Vagina (tissue), 2 donors: Measurements from ENCODE around the gene SLC7A8. TPM values are rescaled to one million over a fixed set of nuclear protein-coding genes. Genes with fewer than 3 reads are reported as not detected.

Experiments used
- DNase-seq, 2 donors: peaks; one replicate each; pipeline ENCODE4 v3.0.0-alpha.2; 2017; ENCODE audit errors: extremely low spot score in 2 of 2
- H3K27ac ChIP-seq: fragments of 200-600 bp; sonication (generic); one replicate; pipeline ENCODE4 v1.5.1; 2019
- H3K27me3 ChIP-seq: fragments of 200-600 bp; sonication (generic); one replicate; pipeline ENCODE4 v1.5.1; 2019
- H3K36me3 ChIP-seq, 2 donors: fragments of 200-600 bp; sonication (generic); one replicate each; pipeline ENCODE4 v1.5.1; 2017 to 2019
- H3K4me1 ChIP-seq: fragments of 200-600 bp; sonication (generic); one replicate; pipeline ENCODE4 v1.5.1; 2019
- H3K4me3 ChIP-seq, 2 donors: fragments of 200-600 bp; sonication (generic); 1 replicate in 1 of 2; 2 replicates in 1 of 2; pipeline ENCODE4 v1.5.1; 2016 to 2019
- H3K9me3 ChIP-seq: fragments of 200-600 bp; sonication (generic); one replicate; pipeline ENCODE4 v1.5.1; 2019
- POLR2A ChIP-seq, 2 donors: fragments of 450-650 bp; IDR thresholded peaks; one replicate each; pipeline ENCODE4 v1.6.1; 2017; ENCODE audit warnings: antibody characterized with exemption in 2 of 2, mild to moderate bottlenecking in 2 of 2, moderate library complexity in 2 of 2
- POLR2AphosphoS5 ChIP-seq, 2 donors: sonication (generic); formaldehyde crosslinking; IDR thresholded peaks; one replicate each; pipeline ENCODE4 v1.9.0; 2017; ENCODE audit warnings: antibody characterized with exemption in 2 of 2, mild to moderate bottlenecking in 2 of 2, low read depth in 1 of 2; ENCODE audit not compliant: insufficient read depth in 1 of 2
- intact Hi-C: fragments of 100-400 bp; cut with DNase I; formaldehyde crosslinking; loops from one replicate; pipeline ENCODE4 v1.15.1; 2023
- total RNA-seq: library from RNA; depleted of rRNA; stranded (reverse); fragments of >200 nt; gene quantifications from one replicate; pipeline ENCODE4 v1.2.3, GENCODE V29; 2016
- TF ChIP-seq, protein P1 (sequence below), 3 experiments: fragments of 450-650 bp in 2 of 3; fragments of 200-600 bp in 1 of 3; sonication (generic) in 1 of 3; IDR thresholded peaks; one replicate each; pipeline ENCODE4 v1.5.1; 2017 to 2019; ENCODE audit warnings: antibody characterized with exemption in 3 of 3, mild to moderate bottlenecking in 2 of 3, moderate library complexity in 2 of 3

SLC7A8 gene
- total RNA-seq, 1 donor from 2014 or later = 68.5 TPM

DNA sequence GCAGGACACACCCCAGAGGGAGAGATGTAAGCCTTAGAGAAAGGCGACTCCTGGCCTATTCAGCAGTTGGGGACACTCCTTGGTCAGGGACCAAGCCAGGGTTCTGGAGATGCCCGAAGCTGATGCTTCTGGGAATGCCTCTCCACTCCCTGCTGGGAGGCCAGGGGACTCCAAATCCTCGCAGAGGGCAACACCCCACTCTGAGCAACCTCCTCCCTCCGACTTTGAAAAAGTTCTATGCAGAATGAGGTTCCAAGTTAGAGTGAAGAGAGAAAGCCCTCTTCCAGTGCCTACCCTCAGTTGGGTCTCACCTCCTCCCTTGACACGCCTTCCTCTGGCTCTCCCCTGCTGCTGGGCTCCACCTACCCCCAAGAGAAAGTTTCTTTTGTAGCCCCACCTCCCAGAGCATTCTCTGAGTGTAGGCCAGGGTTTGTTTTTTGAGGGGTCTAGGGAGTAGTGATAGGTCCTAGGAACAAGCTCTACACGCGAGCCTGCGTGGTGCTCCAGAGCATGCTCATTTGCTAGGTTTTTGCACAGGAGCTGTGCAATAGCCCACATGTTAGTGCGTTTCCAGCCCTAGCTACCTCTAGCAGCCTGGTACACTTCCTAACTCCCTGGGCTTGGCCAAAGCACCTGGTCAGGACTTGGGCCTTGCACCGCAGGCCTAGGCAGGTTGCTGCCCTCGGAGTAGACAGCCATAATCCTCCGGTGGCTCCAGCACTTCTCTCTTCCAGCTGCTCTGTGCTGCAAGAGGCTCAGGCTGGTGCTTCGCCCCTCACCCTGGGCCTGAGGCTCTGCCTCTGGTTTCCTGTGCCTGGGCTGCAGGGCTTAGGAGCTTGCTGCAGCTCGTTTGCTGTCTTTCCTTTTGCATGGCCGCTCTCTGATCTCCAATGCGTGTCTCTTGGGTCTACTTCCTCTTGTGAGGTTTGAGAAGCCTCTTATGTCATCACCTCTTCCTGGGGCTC is 63.8 kb downstream of the SLC7A8 start:
- Histone ChIP-seq H3K4me1 (peaks cover 23% of the 10 kb centered on the region), H3K4me3 (no peak overlapping the region), H3K27me3 (no peaks in the 10 kb centered on the region), H3K36me3 (no peaks in the 10 kb centered on the region), H3K9me3 (no peaks in the 10 kb centered on the region), H3K27ac (no peak overlapping the region)
- intact Hi-C loops = loop anchor here (2.0 kb wide), 1 partner anchor 67 kb away; no protein-coding TSS in a partner anchor
- DNase-seq = no peak
- TF ChIP-seq POLR2A (IDR thresholded peaks at IDR 0.05) = no peak
- TF ChIP-seq, protein P1, sequence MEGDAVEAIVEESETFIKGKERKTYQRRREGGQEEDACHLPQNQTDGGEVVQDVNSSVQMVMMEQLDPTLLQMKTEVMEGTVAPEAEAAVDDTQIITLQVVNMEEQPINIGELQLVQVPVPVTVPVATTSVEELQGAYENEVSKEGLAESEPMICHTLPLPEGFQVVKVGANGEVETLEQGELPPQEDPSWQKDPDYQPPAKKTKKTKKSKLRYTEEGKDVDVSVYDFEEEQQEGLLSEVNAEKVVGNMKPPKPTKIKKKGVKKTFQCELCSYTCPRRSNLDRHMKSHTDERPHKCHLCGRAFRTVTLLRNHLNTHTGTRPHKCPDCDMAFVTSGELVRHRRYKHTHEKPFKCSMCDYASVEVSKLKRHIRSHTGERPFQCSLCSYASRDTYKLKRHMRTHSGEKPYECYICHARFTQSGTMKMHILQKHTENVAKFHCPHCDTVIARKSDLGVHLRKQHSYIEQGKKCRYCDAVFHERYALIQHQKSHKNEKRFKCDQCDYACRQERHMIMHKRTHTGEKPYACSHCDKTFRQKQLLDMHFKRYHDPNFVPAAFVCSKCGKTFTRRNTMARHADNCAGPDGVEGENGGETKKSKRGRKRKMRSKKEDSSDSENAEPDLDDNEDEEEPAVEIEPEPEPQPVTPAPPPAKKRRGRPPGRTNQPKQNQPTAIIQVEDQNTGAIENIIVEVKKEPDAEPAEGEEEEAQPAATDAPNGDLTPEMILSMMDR (IDR thresholded peaks at IDR 0.05) = peak in 1 of 3 experiments; percentile 20

DNA sequence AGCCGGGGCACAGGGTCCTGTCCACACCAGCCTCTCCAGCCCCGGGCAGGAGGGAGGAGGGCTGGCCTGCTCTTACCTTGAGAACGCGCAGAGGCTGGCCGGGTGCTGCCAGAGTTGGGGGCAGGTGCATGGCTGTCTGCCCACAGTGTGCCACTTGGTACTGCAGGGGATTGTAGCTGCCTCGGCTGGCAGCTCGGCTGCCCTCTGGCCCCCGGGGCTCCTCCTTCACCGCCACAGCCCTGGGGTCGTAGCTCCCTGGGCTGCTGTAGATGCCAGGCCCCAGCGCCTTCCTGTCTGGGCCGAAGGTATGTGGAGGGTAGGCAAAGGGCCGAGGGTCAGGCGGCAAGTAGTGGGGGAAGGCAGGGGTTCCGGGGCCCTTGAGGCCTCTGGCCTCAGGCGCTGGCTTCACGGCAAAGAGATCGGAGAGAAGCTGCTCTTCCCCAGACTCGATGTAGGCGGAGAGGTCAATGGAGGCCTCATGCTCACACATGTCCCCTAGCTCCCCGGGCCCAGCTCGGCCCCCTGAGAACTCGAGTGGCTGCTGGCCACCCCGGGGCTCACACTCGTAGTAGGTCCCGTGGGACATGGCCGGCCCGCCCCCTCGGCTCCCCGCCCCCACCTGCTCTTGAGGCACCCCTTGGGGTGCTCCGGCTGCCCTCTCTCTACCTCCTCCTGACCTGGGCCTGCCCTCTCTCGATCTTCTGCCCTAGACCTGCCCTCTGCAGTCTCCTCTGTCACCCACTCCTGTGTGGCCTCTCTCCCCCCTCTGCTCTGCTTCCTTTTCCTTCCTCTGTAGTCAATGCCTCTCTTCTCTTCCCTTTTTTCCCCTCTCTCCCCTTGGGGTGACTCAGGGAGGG is 64.7 kb downstream of the SLC7A8 start, which contains the start of gene CEBPE:
Gene CEBPE (minus strand): TSS at position 750 of the 857 bp plus-strand sequence. CDS start 164 bp downstream, at position 586.
- H3K4me1 ChIP-seq = peaks cover 19% of the 10 kb centered on the region
- H3K9me3 ChIP-seq = no peaks in the 10 kb centered on the region
- TF ChIP-seq POLR2AphosphoS5 (IDR thresholded peaks at IDR 0.05; ENCODE audit: insufficient read depth in 1 of 2, low read depth in 1 of 2) (no peak), POLR2A (IDR thresholded peaks at IDR 0.05) (no peak)
- TF ChIP-seq, protein P1 (IDR thresholded peaks at IDR 0.05) = no peak
- no peak within 1 kb of the TSS for H3K4me3 ChIP-seq
- H3K27ac ChIP-seq = no peak within 1 kb of the TSS
- H3K27me3 ChIP-seq = no peaks in the 10 kb centered on the region
- intact Hi-C loops = no loop called here
- no peak for DNase-seq
- H3K36me3 ChIP-seq = no peaks in the 10 kb centered on the region

DNA sequence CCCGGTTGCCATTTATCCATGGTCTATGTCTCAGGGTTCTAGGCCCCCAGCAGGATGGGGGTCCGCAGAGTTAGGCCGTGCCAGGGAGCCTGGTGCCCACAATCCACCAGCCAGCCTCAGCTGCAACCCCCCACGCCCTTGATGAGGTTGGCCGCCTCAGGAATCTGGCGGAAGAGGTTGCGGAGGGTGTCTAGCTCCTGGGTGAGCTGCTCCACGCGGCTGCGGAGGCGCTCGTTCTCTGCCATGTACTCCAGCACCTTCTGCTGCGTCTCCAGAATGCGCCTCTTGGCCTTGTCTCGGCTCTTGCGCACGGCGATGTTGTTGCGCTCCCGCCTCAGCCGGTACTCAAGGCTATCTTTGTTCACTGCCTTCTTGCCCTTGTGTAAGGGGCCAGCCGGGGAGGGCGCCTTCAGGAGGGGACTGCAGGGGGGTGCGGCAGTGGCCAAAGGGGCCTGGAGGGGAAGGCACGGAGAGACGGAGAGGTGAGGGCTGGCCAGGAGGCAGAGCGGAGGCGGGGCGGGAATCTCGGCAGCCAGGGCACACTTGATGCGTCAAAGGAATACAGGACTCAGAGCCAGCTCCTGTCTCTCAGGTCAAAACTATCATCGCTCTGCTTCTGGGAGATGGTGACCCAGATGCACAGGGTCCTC is 66.0 kb downstream of the SLC7A8 start:
- DNase-seq = no peak
- Histone ChIP-seq H3K27me3 (no peaks in the 10 kb centered on the region), H3K4me1 (peaks cover 11% of the 10 kb centered on the region), H3K4me3 (no peak overlapping the region), H3K36me3 (no peaks in the 10 kb centered on the region), H3K9me3 (no peaks in the 10 kb centered on the region), H3K27ac (no peak overlapping the region)
- intact Hi-C loops = no loop called here
- TF ChIP-seq POLR2AphosphoS5 (IDR thresholded peaks at IDR 0.05; ENCODE audit: insufficient read depth in 1 of 2, low read depth in 1 of 2) (no peak), POLR2A (IDR thresholded peaks at IDR 0.05) (no peak)
- TF ChIP-seq, protein P1 (IDR thresholded peaks at IDR 0.05) = no peak

DNA sequence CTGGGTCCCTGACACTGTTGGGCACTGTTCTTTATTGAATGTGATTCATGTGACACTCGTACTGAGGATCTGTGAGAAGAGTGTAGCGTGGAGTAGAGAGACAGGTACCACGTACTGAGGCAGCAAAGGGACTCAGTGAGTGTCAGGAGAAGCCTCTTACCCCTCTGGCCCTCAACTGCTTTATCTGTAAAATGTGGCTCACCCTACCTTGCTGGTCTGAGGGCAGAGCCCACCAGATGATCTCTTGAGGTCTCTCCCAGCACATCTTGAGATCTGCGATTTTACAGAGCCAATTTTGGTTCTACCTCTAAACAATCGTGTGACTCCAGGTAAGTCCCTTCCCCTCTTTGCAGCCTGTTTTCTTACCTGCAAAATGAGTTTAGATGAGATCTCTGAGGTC is 67.5 kb downstream of the SLC7A8 start:
- intact Hi-C loops = no loop called here
- Histone ChIP-seq H3K36me3 (no peaks in the 10 kb centered on the region), H3K27me3 (no peaks in the 10 kb centered on the region), H3K9me3 (no peaks in the 10 kb centered on the region), H3K4me3 (no peak overlapping the region), H3K27ac (no peak overlapping the region), H3K4me1 (peaks cover under 1% of the 10 kb centered on the region)
- DNase-seq = no peak
- TF ChIP-seq, protein P1 (IDR thresholded peaks at IDR 0.05) = no peak
- TF ChIP-seq POLR2AphosphoS5 (IDR thresholded peaks at IDR 0.05; ENCODE audit: insufficient read depth in 1 of 2, low read depth in 1 of 2) (no peak), POLR2A (IDR thresholded peaks at IDR 0.05) (no peak)
